Panc1 (cell line): ENCODE measurements around the gene DDX46. TPM values are rescaled to one million over a fixed set of nuclear protein-coding genes. Genes with fewer than 3 reads are reported as not detected.

Experiments
- ATAC-seq: fragments of 200-7000 bp; cut with Tn5 transposase; 2 replicates; pipeline ENCODE4 v1.9.1; 2020; ENCODE audit warnings: mild to moderate bottlenecking, moderate library complexity
- BruUV-seq: library from RNA; stranded (reverse); fragments of 400-500 nt; replicated peaks from 2 replicates; lab custom pipeline; 2021; lab: Mats Ljungman, UMichigan
- CTCF ChIA-PET: fragments of 300-600 bp; sonication (Branson Sonifier 250); formaldehyde crosslinking; loops from one replicate; lab custom pipeline; 2022; ENCODE audit warnings: antibody characterized with exemption; lab: Charles Lee
- POLR2A ChIA-PET: fragments of 300-600 bp; sonication (Branson Sonifier 250); formaldehyde crosslinking; loops from one replicate; lab custom pipeline; 2022; ENCODE audit warnings: antibody characterized with exemption; lab: Charles Lee
- DNase-seq: peaks from one replicate; pipeline ENCODE4 v3.0.0-alpha.2; 2010; ENCODE audit warnings: low read depth, low spot score
- H3K27ac ChIP-seq: 2 replicates; pipeline ENCODE4 v1.5.1; 2011; ENCODE audit warnings: mild to moderate bottlenecking, low read length, inconsistent platforms
- H3K27me3 ChIP-seq: fragments of 200-500 bp; sonication (Bioruptor generic); 2 replicates; pipeline ENCODE4 v1.6.0; 2014; ENCODE audit warnings: low read length, inconsistent platforms; ENCODE audit not compliant: control insufficient read depth, insufficient read depth
- H3K36me3 ChIP-seq: fragments of 200-500 bp; sonication (Bioruptor generic); 2 replicates; pipeline ENCODE4 v1.5.1; 2014; ENCODE audit warnings: inconsistent platforms, mild to moderate bottlenecking, low read length, moderate library complexity; ENCODE audit not compliant: control insufficient read depth, insufficient read depth
- H3K4me1 ChIP-seq: 2 replicates; pipeline ENCODE4 v1.5.1; 2011; ENCODE audit warnings: inconsistent platforms, mild to moderate bottlenecking, low read length, moderate library complexity; ENCODE audit not compliant: control insufficient read depth, insufficient read depth
- H3K4me3 ChIP-seq, 2 experiments: 2 replicates each; pipeline ENCODE4 v1.5.1; 2011 to 2012; ENCODE audit warnings: low read depth in 2 of 2, low read length in 2 of 2, mild to moderate bottlenecking in 2 of 2, inconsistent platforms in 1 of 2, moderate library complexity in 1 of 2
- H3K9me3 ChIP-seq: fragments of 200-500 bp; sonication (Bioruptor generic); 2 replicates; pipeline ENCODE4 v1.5.1; 2014; ENCODE audit warnings: low read depth, mild to moderate bottlenecking, inconsistent platforms, low read length, moderate library complexity; ENCODE audit not compliant: control insufficient read depth, insufficient read depth
- CTCF ChIP-seq: fragments of 450-650 bp; IDR thresholded peaks from 2 replicates; pipeline ENCODE4 v1.5.1; 2017; ENCODE audit warnings: mild to moderate bottlenecking
- POLR2AphosphoS5 ChIP-seq: IDR thresholded peaks from 2 replicates; pipeline ENCODE4 v1.6.1; 2012; ENCODE audit warnings: mild to moderate bottlenecking, low read depth, low read length, moderate library complexity
- REST ChIP-seq, 2 experiments: IDR thresholded peaks; 2 replicates each; pipeline ENCODE4 v1.6.1; 2011 to 2012; ENCODE audit warnings: low read depth in 2 of 2, control low read depth in 1 of 2, low read length in 1 of 2, mild to moderate bottlenecking in 1 of 2, moderate library complexity in 1 of 2; ENCODE audit not compliant: insufficient read depth in 1 of 2
- SIN3A ChIP-seq: IDR thresholded peaks from 2 replicates; pipeline ENCODE4 v1.6.1; 2012; ENCODE audit warnings: low read depth, mild to moderate bottlenecking, low read length, moderate library complexity, borderline replicate concordance; ENCODE audit not compliant: insufficient read depth
- TCF7L2 ChIP-seq: IDR thresholded peaks from 2 replicates; pipeline ENCODE4 v1.6.1; 2011; ENCODE audit warnings: mild to moderate bottlenecking, low read depth, low read length, inconsistent platforms
- in situ Hi-C: cut with HindIII; loops from 2 replicates; pipeline ENCODE4 v1.10.0; 2016; ENCODE audit warnings: low sequenced_read_pairs, low pct_unique_long_range_greater_than_20kb
- intact Hi-C: fragments of 100-400 bp; cut with micrococcal nuclease; formaldehyde crosslinking; loops from one replicate; pipeline ENCODE4 v1.10.0; 2022; ENCODE audit not compliant: unreplicated experiment
- total RNA-seq: library from RNA; stranded (reverse); gene quantifications from one replicate; pipeline ENCODE4 v1.2.1, GENCODE V29; 2021; ENCODE audit not compliant: unreplicated experiment

The DDX46 gene
- total RNA-seq, 1 experiment from 2014 or later = 90.8 TPM

- no peak for TF ChIP-seq POLR2AphosphoS5
- TF ChIP-seq TCF7L2 = no peak
- no peak for TF ChIP-seq REST (IDR thresholded peaks at IDR 0.05; ENCODE audit: insufficient read depth in 1 of 2, low read depth in 2 of 2, low read length in 1 of 2)
- no peak for TF ChIP-seq CTCF
- no peak for TF ChIP-seq SIN3A
- Histone ChIP-seq H3K36me3 (peaks cover 20% of the 10 kb centered on the region), H3K4me3 (no peak overlapping the region), H3K9me3 (no peaks in the 10 kb centered on the region), H3K27ac (no peak overlapping the region), H3K27me3 (no peaks in the 10 kb centered on the region), H3K4me1 (no peaks in the 10 kb centered on the region)
- intact Hi-C loops = no loop called here
- DNase-seq = no peak
- ChIA-PET CTCF (no interaction called here), POLR2A (no interaction called here)
- no TSS peak for BruUV-seq
- ATAC-seq = no peak
- in situ Hi-C loops = no loop called here
Measured at GRCh38 chr5:134821841-134822240, 63.3 kb downstream of the DDX46 start.

GRCh38 chr5:134824681-134825080 lies 66.1 kb downstream of the DDX46 start:
- Histone ChIP-seq H3K27ac (no peak overlapping the region), H3K9me3 (no peaks in the 10 kb centered on the region), H3K4me1 (no peaks in the 10 kb centered on the region), H3K36me3 (peaks cover 38% of the 10 kb centered on the region), H3K27me3 (no peaks in the 10 kb centered on the region), H3K4me3 (no peak overlapping the region)
- ATAC-seq (no peak), DNase-seq (no peak)
- TF ChIP-seq TCF7L2 = no peak
- no peak for TF ChIP-seq CTCF
- no peak for TF ChIP-seq POLR2AphosphoS5
- TF ChIP-seq REST (IDR thresholded peaks at IDR 0.05; ENCODE audit: insufficient read depth in 1 of 2, low read depth in 2 of 2, low read length in 1 of 2) = no peak
- no peak for TF ChIP-seq SIN3A
- in situ Hi-C loops = no loop called here
- ChIA-PET POLR2A (no interaction called here), CTCF (no interaction called here)
- BruUV-seq = no TSS peak
- intact Hi-C loops = no loop called here
